H1 (cell line): ENCODE results near the gene KRT7. TPM values are rescaled to one million over a fixed set of nuclear protein-coding genes. Genes with fewer than 3 reads are reported as not detected.

ENCODE experiments used
- CTCF ChIA-PET: fragments of 300-600 bp; sonication (Branson Sonifier 250); formaldehyde crosslinking; loops from one replicate; lab custom pipeline; 2021; ENCODE audit not compliant: partially characterized antibody; lab: Charles Lee
- POLR2A ChIA-PET: fragments of 300-600 bp; sonication (Branson Sonifier 250); formaldehyde crosslinking; loops from one replicate; lab custom pipeline; 2021; ENCODE audit warnings: inconsistent platforms; ENCODE audit not compliant: partially characterized antibody; lab: Charles Lee
- DNase-seq, 2 experiments: peaks; one replicate each; pipeline versions ENCODE4 v3.0.0 to v3.0.0-alpha.2; 2010 to 2022; ENCODE audit warnings: low spot score in 2 of 2, low read depth in 1 of 2, mixed read lengths in 1 of 2
- FAIRE-seq: peaks from 2 replicates; lab custom pipeline; 2011; peaks lifted over from hg19 to GRCh38; lab: Jason Lieb, UNC
- H2AFZ ChIP-seq: 2 replicates; pipeline ENCODE4 v1.8.1; 2012; ENCODE audit warnings: low read length, inconsistent platforms
- H2AK5ac ChIP-seq: 2 replicates; pipeline ENCODE4 v1.6.1; 2013; ENCODE audit warnings: low read depth, low read length
- H2BK120ac ChIP-seq: replicated peaks from 2 replicates; pipeline ENCODE3; 2013; ENCODE audit warnings: low read depth, low read length, inconsistent platforms
- H2BK12ac ChIP-seq: 2 replicates; pipeline ENCODE4 v1.6.1; 2013; ENCODE audit warnings: low read depth, low read length
- H2BK15ac ChIP-seq: 2 replicates; pipeline ENCODE4 v1.6.1; 2013; ENCODE audit warnings: low read length
- H2BK20ac ChIP-seq: 2 replicates; pipeline ENCODE4 v1.6.1; 2013; ENCODE audit warnings: low read length
- H2BK5ac ChIP-seq: 2 replicates; pipeline ENCODE4 v1.6.1; 2013; ENCODE audit warnings: low read depth, low read length
- H3K14ac ChIP-seq: 2 replicates; pipeline ENCODE4 v1.6.1; 2013; ENCODE audit warnings: inconsistent platforms; ENCODE audit not compliant: insufficient read length
- H3K18ac ChIP-seq: 2 replicates; pipeline ENCODE4 v1.6.1; 2013; ENCODE audit warnings: low read length; ENCODE audit errors: extremely low read depth
- H3K23ac ChIP-seq: 2 replicates; pipeline ENCODE4 v1.6.1; 2013; ENCODE audit warnings: inconsistent platforms; ENCODE audit not compliant: insufficient read length
- H3K23me2 ChIP-seq: 2 replicates; pipeline ENCODE4 v1.6.1; 2013; ENCODE audit warnings: low read depth, low read length
- H3K27ac ChIP-seq: 2 replicates; pipeline ENCODE4 v1.6.1; 2011; ENCODE audit warnings: low read depth, low read length, inconsistent platforms
- H3K27me3 ChIP-seq, 4 experiments: replicated peaks in 1 of 4; 1 replicate in 1 of 4; 2 replicates in 3 of 4; pipeline versions ENCODE4 v1.6.1 to v1.8.1; 2011 to 2013; ENCODE audit warnings: low read length in 3 of 4, mild to moderate bottlenecking in 3 of 4, inconsistent platforms in 2 of 4, mixed read lengths in 2 of 4, moderate library complexity in 1 of 4; ENCODE audit not compliant: control insufficient read depth in 3 of 4, insufficient read depth in 3 of 4; ENCODE audit errors: extremely low read depth in 1 of 4
- H3K36me3 ChIP-seq, 4 experiments: 2 replicates each; pipeline versions ENCODE4 v1.6.1 to v1.8.1; 2011 to 2013; ENCODE audit warnings: mild to moderate bottlenecking in 4 of 4, low read length in 3 of 4, moderate library complexity in 2 of 4, control low read depth in 1 of 4, inconsistent platforms in 1 of 4; ENCODE audit not compliant: insufficient read depth in 4 of 4, control insufficient read depth in 2 of 4
- H3K4ac ChIP-seq: replicated peaks from 2 replicates; pipeline ENCODE3; 2013; ENCODE audit warnings: low read length, low read depth, mixed read lengths, inconsistent platforms; ENCODE audit not compliant: insufficient read length
- H3K4me1 ChIP-seq, 4 experiments: replicated peaks in 1 of 4; 1 replicate in 1 of 4; 2 replicates in 3 of 4; pipeline versions ENCODE4 v1.6.1 to v1.8.1; 2011 to 2013; ENCODE audit warnings: low read length in 3 of 4, inconsistent platforms in 2 of 4, mixed read lengths in 1 of 4; ENCODE audit not compliant: insufficient read depth in 4 of 4, control insufficient read depth in 3 of 4
- H3K4me2 ChIP-seq, 2 experiments: 2 replicates each; pipeline versions ENCODE4 v1.6.1 to v1.8.1; 2011 to 2013; ENCODE audit warnings: low read depth in 2 of 2, low read length in 2 of 2, control low read depth in 1 of 2, inconsistent platforms in 1 of 2, mild to moderate bottlenecking in 1 of 2; ENCODE audit not compliant: insufficient read depth in 1 of 2
- H3K4me3 ChIP-seq, 4 experiments: fragments of 200-600, 300-600 bp in 1 of 4; sonication (generic), shearing (Covaris generic), sonication (Bioruptor Twin) in 1 of 4; 2 replicates each; pipeline versions ENCODE4 v1.5.1 to v1.8.1; 2011 to 2016; ENCODE audit warnings: low read length in 4 of 4, low read depth in 3 of 4, control low read depth in 2 of 4, inconsistent platforms in 2 of 4, mild to moderate bottlenecking in 2 of 4, mixed read lengths in 1 of 4, moderate library complexity in 1 of 4; ENCODE audit not compliant: insufficient read depth in 2 of 4; ENCODE audit errors: extremely low read depth in 1 of 4
- H3K56ac ChIP-seq: replicated peaks from 2 replicates; pipeline ENCODE3; 2013; ENCODE audit warnings: low read depth, mild to moderate bottlenecking, mixed read lengths, low read length, inconsistent platforms; ENCODE audit not compliant: insufficient read length
- H3K79me1 ChIP-seq: 2 replicates; pipeline ENCODE4 v1.6.1; 2013; ENCODE audit warnings: low read depth, low read length, control low read depth
- H3K79me2 ChIP-seq, 2 experiments: 2 replicates each; pipeline versions ENCODE4 v1.6.1 to v1.8.1; 2012 to 2013; ENCODE audit warnings: low read length in 2 of 2, mild to moderate bottlenecking in 2 of 2, inconsistent platforms in 1 of 2; ENCODE audit not compliant: insufficient read depth in 2 of 2, control insufficient read depth in 1 of 2
- H3K9ac ChIP-seq, 4 experiments: replicated peaks in 1 of 4; 1 replicate in 1 of 4; 2 replicates in 3 of 4; pipeline versions ENCODE4 v1.6.1 to v1.8.1; 2011 to 2013; ENCODE audit warnings: low read depth in 3 of 4, low read length in 3 of 4, control low read depth in 2 of 4, mild to moderate bottlenecking in 2 of 4, moderate library complexity in 2 of 4, inconsistent platforms in 1 of 4; ENCODE audit errors: extremely low read depth in 1 of 4
- H3K9me3 ChIP-seq, 2 experiments: 2 replicates each; pipeline versions ENCODE4 v1.6.1 to v1.8.1; 2012 to 2013; ENCODE audit warnings: mild to moderate bottlenecking in 2 of 2, moderate library complexity in 2 of 2, control low read depth in 1 of 2, inconsistent platforms in 1 of 2, low read depth in 1 of 2, low read length in 1 of 2, mixed read lengths in 1 of 2; ENCODE audit not compliant: insufficient read depth in 2 of 2
- H4K20me1 ChIP-seq, 2 experiments: replicated peaks in 1 of 2; 2 replicates each; pipeline versions ENCODE3 to v1.8.1; 2011 to 2013; ENCODE audit warnings: inconsistent platforms in 2 of 2, low read length in 2 of 2, mild to moderate bottlenecking in 1 of 2; ENCODE audit not compliant: insufficient read depth in 2 of 2, control insufficient read depth in 1 of 2
- H4K5ac ChIP-seq: 2 replicates; pipeline ENCODE4 v1.6.1; 2013; ENCODE audit warnings: low read length, low read depth, mixed read lengths, inconsistent platforms; ENCODE audit not compliant: insufficient read length
- H4K8ac ChIP-seq: 2 replicates; pipeline ENCODE4 v1.8.0; 2013; ENCODE audit warnings: mild to moderate bottlenecking, moderate library complexity, low read length, inconsistent platforms; ENCODE audit not compliant: insufficient read depth; ENCODE audit errors: extremely low read depth
- H4K91ac ChIP-seq: replicated peaks from 2 replicates; pipeline ENCODE3; 2013; ENCODE audit warnings: low read length, mixed read lengths, inconsistent platforms; ENCODE audit not compliant: insufficient read length
- ATF3 ChIP-seq: IDR thresholded peaks from 2 replicates; pipeline ENCODE4 v1.6.1; 2011; ENCODE audit warnings: low read depth, mild to moderate bottlenecking, low read length; ENCODE audit not compliant: insufficient read depth
- CTCF ChIP-seq, 3 experiments: IDR thresholded peaks; 1 replicate in 2 of 3; 2 replicates in 1 of 3; pipeline versions ENCODE4 v1.5.1 to v1.6.1; 2011; ENCODE audit warnings: low read length in 3 of 3, mild to moderate bottlenecking in 3 of 3, inconsistent platforms in 2 of 3, low read depth in 1 of 3, moderate library complexity in 1 of 3; ENCODE audit not compliant: insufficient read depth in 1 of 3; ENCODE audit errors: control extremely low read depth in 1 of 3
- EP300 ChIP-seq, 2 experiments: IDR thresholded peaks; 1 replicate in 1 of 2; 2 replicates in 1 of 2; pipeline ENCODE4 v1.6.1; 2011 to 2012; ENCODE audit warnings: low read depth in 2 of 2, low read length in 2 of 2, mild to moderate bottlenecking in 2 of 2, borderline replicate concordance in 1 of 2, inconsistent platforms in 1 of 2, moderate library complexity in 1 of 2
- GABPA ChIP-seq: IDR thresholded peaks from 2 replicates; pipeline ENCODE4 v1.6.1; 2011; ENCODE audit warnings: mild to moderate bottlenecking, low read length, moderate library complexity, borderline replicate concordance; ENCODE audit not compliant: insufficient read depth
- NANOG ChIP-seq: IDR thresholded peaks from 2 replicates; pipeline ENCODE4 v1.6.1; 2011; ENCODE audit warnings: low read length, low read depth, mild to moderate bottlenecking, inconsistent platforms; ENCODE audit not compliant: insufficient read depth, poor library complexity, severe bottlenecking
- POU5F1 ChIP-seq: IDR thresholded peaks from 2 replicates; pipeline ENCODE4 v1.6.1; 2011; ENCODE audit warnings: low read depth, mild to moderate bottlenecking, low read length, moderate library complexity
- SAP30 ChIP-seq: fragments of 300-600 bp; sonication (generic); IDR thresholded peaks from 2 replicates; pipeline ENCODE4 v1.7.1; 2012; ENCODE audit warnings: low read length, moderate library complexity, mild to moderate bottlenecking, inconsistent platforms; ENCODE audit not compliant: insufficient read depth, insufficient replicate concordance
- WGBS, 2 experiments: shearing (Covaris generic) in 1 of 2; methylation state at CpG; one replicate each; pipeline versions ENCODE4 v1.1.6 to v1.1.7; 2013 to 2015; ENCODE audit warnings: low lambda C conversion rate in 2 of 2, mixed read lengths in 2 of 2, inconsistent platforms in 1 of 2, low coverage in 1 of 2, missing lambda C conversion rate in 1 of 2; ENCODE audit not compliant: insufficient replicate concordance in 2 of 2, insufficient coverage in 1 of 2, insufficient read length in 1 of 2; ENCODE audit errors: extremely low coverage in 1 of 2, missing lambda C conversion rate in 1 of 2; 5-methylcytosine and 5-hydroxymethylcytosine counted together
- polyA plus RNA-seq, 7 experiments: library from polyadenylated mRNA; depleted of rRNA in 3 of 7; stranded (reverse) in 5 of 7; unstranded in 2 of 7; fragments of >200 nt in 5 of 7; fragments of 200-250 nt in 2 of 7; gene quantifications; 1 replicate in 5 of 7; 2 replicates in 1 of 7; 4 replicates in 1 of 7; pipeline versions ENCODE4 v1.2.1 to v1.2.3, GENCODE V29; 2011 to 2013; ENCODE audit warnings: missing spikeins in 2 of 7, mixed read lengths in 2 of 7
- total RNA-seq: library from RNA; stranded (reverse); fragmentation: NEBNext Ultra II Directional; extraction: Animal tissue kit (Norgen Biotek cat#: 25700); gene quantifications from 2 replicates; pipeline ENCODE4 v1.2.1, GENCODE V29; 2021

The KRT7 gene
- total and polyA plus RNA-seq, 2 of the 8 experiments (the other 6 are each of a cell fraction or from before 2014, with no cell fraction given) = 13.2 to 19.0 TPM

GRCh38 chr12:52260361-52261207 is 27.5 kb downstream of the KRT7 start:
- H3K56ac ChIP-seq = no peak overlapping the region
- no peak overlapping the region for H4K91ac ChIP-seq
- no peak overlapping the region for H3K27ac ChIP-seq
- H3K9ac ChIP-seq = no peak overlapping the region
- no peak overlapping the region for H2BK20ac ChIP-seq
- no peak overlapping the region for H3K18ac ChIP-seq
- POLR2A ChIA-PET = interaction anchor here (0.7 to 1.0 kb wide), 2 partner anchors 15 to 28 kb away, joined by 3 read pairs; no protein-coding TSS in a partner anchor
- peaks cover 0 to 6% (median under 1%) of the 10 kb centered on the region in 4 experiments; a peak in 3 of 7 replicates for H3K4me1 ChIP-seq
- H3K9me3 ChIP-seq = peaks cover 2 to 7% of the 10 kb centered on the region in 2 experiments; a peak in 2 of 4 replicates
- no peaks in the 10 kb centered on the region for H3K79me1 ChIP-seq
- H3K79me2 ChIP-seq = no peaks in the 10 kb centered on the region
- H3K23ac ChIP-seq = no peak overlapping the region
- no peak overlapping the region for H4K5ac ChIP-seq
- peaks cover 14 to 38% (median 34%) of the 10 kb centered on the region in 4 experiments for H3K27me3 ChIP-seq
- no peak overlapping the region for H2AFZ ChIP-seq
- no peak overlapping the region for H2BK5ac ChIP-seq
- CTCF ChIA-PET = interaction anchor here (0.5 to 12.4 kb wide), 6 partner anchors 11 to 104 kb away, joined by 3 to 105 read pairs (median 4); no protein-coding TSS in a partner anchor
- no peak overlapping the region for H2BK120ac ChIP-seq
- no peak overlapping the region for H2BK15ac ChIP-seq
- no peak for DNase-seq
- H4K8ac ChIP-seq = no peak overlapping the region
- H3K4me2 ChIP-seq = no peak overlapping the region
- no peak overlapping the region for H3K4me3 ChIP-seq
- H2AK5ac ChIP-seq = no peak overlapping the region
- H3K36me3 ChIP-seq = no peaks in the 10 kb centered on the region
- no peak for FAIRE-seq
- H3K23me2 ChIP-seq = peaks cover 3% of the 10 kb centered on the region; the same call in 1 of the 2 replicates
- 77% methylated on average over 9 of the region's 9 CpGs; no CpG with 5 or more reads in 1 of the 2 experiments for WGBS, 2 experiments
- H3K4ac ChIP-seq = no peak overlapping the region
- no peak overlapping the region for H3K14ac ChIP-seq
- H2BK12ac ChIP-seq = no peak overlapping the region
- H4K20me1 ChIP-seq = no peaks in the 10 kb centered on the region
- no peak for TF ChIP-seq NANOG
- no peak for TF ChIP-seq EP300 (IDR thresholded peaks at IDR 0.05; ENCODE audit: borderline replicate concordance in 1 of 2, low read depth in 2 of 2, low read length in 2 of 2)
- TF ChIP-seq ATF3 = no peak
- no peak for TF ChIP-seq GABPA
- TF ChIP-seq POU5F1 = no peak
- no peak for TF ChIP-seq CTCF (IDR thresholded peaks at IDR 0.05; ENCODE audit: control extremely low read depth in 1 of 3, insufficient read depth in 1 of 3, low read depth in 1 of 3, low read length in 3 of 3)
- TF ChIP-seq SAP30 = no peak
